ENCODE measurements around the gene RINL. TPM values are rescaled to one million over a fixed set of nuclear protein-coding genes. Genes with fewer than 3 reads are reported as not detected.
"Not testable (repeated sequence)": the region's sequence is repeated elsewhere in the genome, so short reads cannot be mapped to it uniquely, and the experiment has no call there.

Gene RINL
- total RNA-seq, 1 experiment from 2014 or later, result 1.3 TPM

DNA sequence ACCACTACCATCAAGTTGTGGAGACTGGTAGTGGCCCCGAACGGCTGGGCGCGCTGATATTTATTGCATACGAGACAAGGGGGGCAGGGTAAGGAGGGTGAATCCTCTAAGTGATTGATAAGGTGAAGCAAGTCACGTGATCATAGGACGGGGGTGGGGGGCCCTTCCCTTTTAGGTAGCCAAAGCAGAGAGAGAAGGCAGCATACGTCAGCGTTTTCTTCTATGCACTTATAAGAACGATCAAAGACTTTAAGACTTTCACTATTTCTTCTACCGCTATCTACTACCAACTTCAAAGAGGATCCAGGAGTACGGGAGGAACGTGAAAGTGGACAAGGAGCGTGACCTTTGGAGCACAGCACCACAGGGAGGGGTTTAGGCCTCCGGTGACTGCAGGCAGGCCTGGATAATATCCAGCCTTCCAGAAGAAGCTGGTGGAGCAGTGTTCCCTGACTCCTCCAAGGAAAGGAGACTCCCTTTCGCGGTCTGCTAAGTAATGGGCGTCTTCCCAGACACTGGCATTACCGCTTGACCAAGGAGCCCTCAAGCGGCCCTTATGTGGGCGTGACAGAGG lies 18.4 kb downstream of the RINL start:
- H3K4me3 ChIP-seq (ENCODE audit: low read depth in 2 of 2, low read length in 2 of 2); H3K27ac ChIP-seq (ENCODE audit: low read length); ATAC-seq; BruUV-seq (replicated peaks); H3K27me3 ChIP-seq (ENCODE audit: control insufficient read depth, insufficient read depth, low read length); H3K36me3 ChIP-seq (ENCODE audit: control insufficient read depth, insufficient read depth, low read length); DNase-seq (ENCODE audit: low read depth, low spot score); in situ Hi-C loops (cut with HindIII; ENCODE audit: low pct_unique_long_range_greater_than_20kb, low sequenced_read_pairs); H3K9me3 ChIP-seq (ENCODE audit: control insufficient read depth, insufficient read depth, low read depth, low read length): not testable (repeated sequence)
- H3K4me1 ChIP-seq (ENCODE audit: control insufficient read depth, insufficient read depth, low read length), result peaks cover 16% of the 10 kb centered on the region
- peak; percentile 80; the same call in 1 of the 2 replicates for TF ChIP-seq TCF7L2 (IDR thresholded peaks at IDR 0.05; ENCODE audit: low read depth, low read length)
- intact Hi-C loops (cut with micrococcal nuclease; ENCODE audit: unreplicated experiment), result loop anchor here (10.0 kb wide), 1 partner anchor 355 kb away; no protein-coding TSS in a partner anchor
- POLR2A ChIA-PET, result interaction anchor here (0.6 kb wide), 1 partner anchor 32 kb away, joined by 5 read pairs; no protein-coding TSS in a partner anchor
- CTCF ChIA-PET, result interaction anchor here (0.8 kb wide), 1 partner anchor 325 kb away, joined by 6 read pairs; no protein-coding TSS in a partner anchor

DNA sequence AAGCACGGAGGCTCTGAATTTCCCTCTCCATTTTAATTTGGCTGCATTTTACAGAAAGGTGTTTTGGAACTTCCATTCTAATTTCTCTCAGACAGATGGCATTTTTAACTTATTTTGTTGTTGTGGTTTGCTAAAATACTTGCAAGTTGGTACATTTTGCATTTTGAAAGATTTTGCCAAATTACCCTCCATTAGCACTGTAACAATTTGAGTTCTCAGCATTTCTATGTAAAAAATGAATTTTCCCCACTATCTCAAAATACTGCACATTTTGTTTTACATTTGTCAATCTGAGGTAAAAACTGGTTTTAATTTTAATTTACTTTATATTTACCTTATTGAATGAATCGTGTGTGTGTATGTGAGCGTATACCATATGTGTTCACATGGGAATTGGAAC lies 21.3 kb downstream of the RINL start:
- TF ChIP-seq, protein P1, sequence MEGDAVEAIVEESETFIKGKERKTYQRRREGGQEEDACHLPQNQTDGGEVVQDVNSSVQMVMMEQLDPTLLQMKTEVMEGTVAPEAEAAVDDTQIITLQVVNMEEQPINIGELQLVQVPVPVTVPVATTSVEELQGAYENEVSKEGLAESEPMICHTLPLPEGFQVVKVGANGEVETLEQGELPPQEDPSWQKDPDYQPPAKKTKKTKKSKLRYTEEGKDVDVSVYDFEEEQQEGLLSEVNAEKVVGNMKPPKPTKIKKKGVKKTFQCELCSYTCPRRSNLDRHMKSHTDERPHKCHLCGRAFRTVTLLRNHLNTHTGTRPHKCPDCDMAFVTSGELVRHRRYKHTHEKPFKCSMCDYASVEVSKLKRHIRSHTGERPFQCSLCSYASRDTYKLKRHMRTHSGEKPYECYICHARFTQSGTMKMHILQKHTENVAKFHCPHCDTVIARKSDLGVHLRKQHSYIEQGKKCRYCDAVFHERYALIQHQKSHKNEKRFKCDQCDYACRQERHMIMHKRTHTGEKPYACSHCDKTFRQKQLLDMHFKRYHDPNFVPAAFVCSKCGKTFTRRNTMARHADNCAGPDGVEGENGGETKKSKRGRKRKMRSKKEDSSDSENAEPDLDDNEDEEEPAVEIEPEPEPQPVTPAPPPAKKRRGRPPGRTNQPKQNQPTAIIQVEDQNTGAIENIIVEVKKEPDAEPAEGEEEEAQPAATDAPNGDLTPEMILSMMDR (IDR thresholded peaks at IDR 0.05), result no peak
- TF ChIP-seq POLR2AphosphoS5 (IDR thresholded peaks at IDR 0.05; ENCODE audit: low read depth, low read length) (no peak), TCF7L2 (IDR thresholded peaks at IDR 0.05; ENCODE audit: low read depth, low read length) (no peak), SIN3A (IDR thresholded peaks at IDR 0.05; ENCODE audit: borderline replicate concordance, insufficient read depth, low read depth, low read length) (no peak)
- TF ChIP-seq, protein P2, sequence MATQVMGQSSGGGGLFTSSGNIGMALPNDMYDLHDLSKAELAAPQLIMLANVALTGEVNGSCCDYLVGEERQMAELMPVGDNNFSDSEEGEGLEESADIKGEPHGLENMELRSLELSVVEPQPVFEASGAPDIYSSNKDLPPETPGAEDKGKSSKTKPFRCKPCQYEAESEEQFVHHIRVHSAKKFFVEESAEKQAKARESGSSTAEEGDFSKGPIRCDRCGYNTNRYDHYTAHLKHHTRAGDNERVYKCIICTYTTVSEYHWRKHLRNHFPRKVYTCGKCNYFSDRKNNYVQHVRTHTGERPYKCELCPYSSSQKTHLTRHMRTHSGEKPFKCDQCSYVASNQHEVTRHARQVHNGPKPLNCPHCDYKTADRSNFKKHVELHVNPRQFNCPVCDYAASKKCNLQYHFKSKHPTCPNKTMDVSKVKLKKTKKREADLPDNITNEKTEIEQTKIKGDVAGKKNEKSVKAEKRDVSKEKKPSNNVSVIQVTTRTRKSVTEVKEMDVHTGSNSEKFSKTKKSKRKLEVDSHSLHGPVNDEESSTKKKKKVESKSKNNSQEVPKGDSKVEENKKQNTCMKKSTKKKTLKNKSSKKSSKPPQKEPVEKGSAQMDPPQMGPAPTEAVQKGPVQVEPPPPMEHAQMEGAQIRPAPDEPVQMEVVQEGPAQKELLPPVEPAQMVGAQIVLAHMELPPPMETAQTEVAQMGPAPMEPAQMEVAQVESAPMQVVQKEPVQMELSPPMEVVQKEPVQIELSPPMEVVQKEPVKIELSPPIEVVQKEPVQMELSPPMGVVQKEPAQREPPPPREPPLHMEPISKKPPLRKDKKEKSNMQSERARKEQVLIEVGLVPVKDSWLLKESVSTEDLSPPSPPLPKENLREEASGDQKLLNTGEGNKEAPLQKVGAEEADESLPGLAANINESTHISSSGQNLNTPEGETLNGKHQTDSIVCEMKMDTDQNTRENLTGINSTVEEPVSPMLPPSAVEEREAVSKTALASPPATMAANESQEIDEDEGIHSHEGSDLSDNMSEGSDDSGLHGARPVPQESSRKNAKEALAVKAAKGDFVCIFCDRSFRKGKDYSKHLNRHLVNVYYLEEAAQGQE (IDR thresholded peaks at IDR 0.05; ENCODE audit: insufficient read depth in 1 of 2, low read depth in 2 of 2, low read length in 1 of 2), result no peak
- Histone ChIP-seq H3K4me3 (ENCODE audit: low read depth in 2 of 2, low read length in 2 of 2) (no peak overlapping the region), H3K27me3 (ENCODE audit: control insufficient read depth, insufficient read depth, low read length) (no peaks in the 10 kb centered on the region), H3K27ac (ENCODE audit: low read length) (no peak overlapping the region), H3K4me1 (ENCODE audit: control insufficient read depth, insufficient read depth, low read length) (peaks cover 17% of the 10 kb centered on the region), H3K36me3 (ENCODE audit: control insufficient read depth, insufficient read depth, low read length) (no peaks in the 10 kb centered on the region), H3K9me3 (ENCODE audit: control insufficient read depth, insufficient read depth, low read depth, low read length) (no peaks in the 10 kb centered on the region)
- POLR2A ChIA-PET, result interaction anchor here (0.7 kb wide), 1 partner anchor 24 kb away, joined by 9 read pairs; no protein-coding TSS in a partner anchor
- ATAC-seq (no peak), DNase-seq (ENCODE audit: low read depth, low spot score) (no peak)
- BruUV-seq (replicated peaks), result no TSS peak
- in situ Hi-C loops (cut with HindIII; ENCODE audit: low pct_unique_long_range_greater_than_20kb, low sequenced_read_pairs), result no loop called here
- intact Hi-C loops (cut with micrococcal nuclease; ENCODE audit: unreplicated experiment), result loop anchor here (10.0 kb wide), 1 partner anchor 352 kb away; no protein-coding TSS in a partner anchor
- CTCF ChIA-PET, result interaction anchor here (0.6 to 1.0 kb wide), 2 partner anchors 14 to 72 kb away, joined by 3 to 4 read pairs; no protein-coding TSS in a partner anchor

DNA sequence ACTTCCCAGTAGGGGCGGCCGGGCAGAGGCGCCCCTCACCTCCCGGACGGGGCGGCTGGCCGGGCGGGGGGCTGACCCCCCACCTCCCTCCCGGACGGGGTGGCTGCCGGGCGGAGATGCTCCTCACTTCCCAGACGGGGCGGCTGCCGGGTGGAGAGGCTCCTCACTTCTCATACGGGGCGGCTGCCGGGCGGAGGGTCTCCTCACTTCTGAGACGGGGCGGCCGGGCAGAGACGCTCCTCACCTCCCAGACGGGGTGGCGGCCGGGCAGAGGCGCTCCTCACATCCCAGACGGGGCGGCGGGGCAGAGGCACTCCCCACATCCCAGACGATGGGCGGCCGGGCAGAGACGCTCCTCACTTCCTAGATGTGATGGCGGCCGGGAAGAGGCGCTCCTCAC lies 22.3 kb downstream of the RINL start:
- H3K4me1 ChIP-seq (ENCODE audit: control insufficient read depth, insufficient read depth, low read length), result peaks cover 23% of the 10 kb centered on the region
- H3K27me3 ChIP-seq (ENCODE audit: control insufficient read depth, insufficient read depth, low read length); in situ Hi-C loops (cut with HindIII; ENCODE audit: low pct_unique_long_range_greater_than_20kb, low sequenced_read_pairs); H3K36me3 ChIP-seq (ENCODE audit: control insufficient read depth, insufficient read depth, low read length); POLR2A ChIA-PET; H3K27ac ChIP-seq (ENCODE audit: low read length); CTCF ChIA-PET; H3K9me3 ChIP-seq (ENCODE audit: control insufficient read depth, insufficient read depth, low read depth, low read length); ATAC-seq; BruUV-seq (replicated peaks); DNase-seq (ENCODE audit: low read depth, low spot score); H3K4me3 ChIP-seq (ENCODE audit: low read depth in 2 of 2, low read length in 2 of 2): not testable (repeated sequence)
- intact Hi-C loops (cut with micrococcal nuclease; ENCODE audit: unreplicated experiment), result loop anchor here (10.0 kb wide), 1 partner anchor 351 kb away; no protein-coding TSS in a partner anchor

DNA sequence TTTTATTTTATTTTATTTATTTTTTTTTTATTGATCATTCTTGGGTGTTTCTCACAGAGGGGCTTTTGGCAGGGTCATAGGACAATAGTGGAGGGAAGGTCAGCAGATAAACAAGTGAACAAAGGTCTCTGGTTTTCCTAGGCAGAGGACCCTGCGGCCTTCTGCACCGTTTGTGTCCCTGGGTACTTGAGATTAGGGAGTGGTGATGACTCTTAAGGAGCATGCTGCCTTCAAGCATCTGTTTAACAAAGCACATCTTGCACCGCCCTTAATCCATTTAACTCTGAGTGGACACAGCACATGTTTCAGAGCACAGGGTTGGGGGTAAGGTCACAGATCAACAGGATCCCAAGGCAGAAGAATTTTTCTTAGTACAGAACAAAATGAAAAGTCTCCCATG lies 23.1 kb downstream of the RINL start:
- H3K27me3 ChIP-seq (ENCODE audit: control insufficient read depth, insufficient read depth, low read length); CTCF ChIA-PET; H3K27ac ChIP-seq (ENCODE audit: low read length); H3K4me3 ChIP-seq (ENCODE audit: low read depth in 2 of 2, low read length in 2 of 2); BruUV-seq (replicated peaks); POLR2A ChIA-PET; H3K36me3 ChIP-seq (ENCODE audit: control insufficient read depth, insufficient read depth, low read length); ATAC-seq; in situ Hi-C loops (cut with HindIII; ENCODE audit: low pct_unique_long_range_greater_than_20kb, low sequenced_read_pairs); H3K9me3 ChIP-seq (ENCODE audit: control insufficient read depth, insufficient read depth, low read depth, low read length); DNase-seq (ENCODE audit: low read depth, low spot score): not testable (repeated sequence)
- peaks cover 22% of the 10 kb centered on the region for H3K4me1 ChIP-seq (ENCODE audit: control insufficient read depth, insufficient read depth, low read length)
- intact Hi-C loops (cut with micrococcal nuclease; ENCODE audit: unreplicated experiment), result loop anchor here (5.0 to 10.0 kb wide), 2 partner anchors 42 to 350 kb away; partner anchors contain the start of genes NFKBIB and SIRT2
